ENCODE data around the gene ARAP3. TPM values are rescaled to one million over a fixed set of nuclear protein-coding genes. Genes with fewer than 3 reads are reported as not detected.
A peak's percentile ranks its signal among the peaks of the same experiment; 100 is the strongest.

ARAP3 gene
- total and polyA plus RNA-seq, 8 donors: 1.2 to 11.9 (median 2.3) TPM

- intact Hi-C loops (cut with DNase I): no loop called here
- Histone ChIP-seq H3K9me3 (no peaks in the 10 kb centered on the region), H3K4me1 (peaks cover 8 to 17% (median 9%) of the 10 kb centered on the region in 3 donors), H3K36me3 (no peaks in the 10 kb centered on the region), H3K27ac (no peak overlapping the region), H3K27me3 (no peaks in the 10 kb centered on the region), H3K4me3 (peak overlapping the region; percentile 53 to 90 (median 66))
- DNase-seq: peak; percentile 53 to 90 (median 69)
- 9 to 10% methylated on average over 29 to 40 of the region's 40 CpGs for WGBS, 2 donors
- FAIRE-seq: no peak
- peak; percentile 51 to 64 (median 58) for ATAC-seq
- TF ChIP-seq CTCF (IDR thresholded peaks at IDR 0.05): no peak
These were observed 44.1 kb downstream of the ARAP3 start for GRCh38 chr5:141637767-141638419.

- WGBS, 2 donors: 0 to 1% methylated on average over 55 to 63 of the region's 63 CpGs
These were observed 44.8 kb downstream of the ARAP3 start for GRCh38 chr5:141637123-141637766.

DNA sequence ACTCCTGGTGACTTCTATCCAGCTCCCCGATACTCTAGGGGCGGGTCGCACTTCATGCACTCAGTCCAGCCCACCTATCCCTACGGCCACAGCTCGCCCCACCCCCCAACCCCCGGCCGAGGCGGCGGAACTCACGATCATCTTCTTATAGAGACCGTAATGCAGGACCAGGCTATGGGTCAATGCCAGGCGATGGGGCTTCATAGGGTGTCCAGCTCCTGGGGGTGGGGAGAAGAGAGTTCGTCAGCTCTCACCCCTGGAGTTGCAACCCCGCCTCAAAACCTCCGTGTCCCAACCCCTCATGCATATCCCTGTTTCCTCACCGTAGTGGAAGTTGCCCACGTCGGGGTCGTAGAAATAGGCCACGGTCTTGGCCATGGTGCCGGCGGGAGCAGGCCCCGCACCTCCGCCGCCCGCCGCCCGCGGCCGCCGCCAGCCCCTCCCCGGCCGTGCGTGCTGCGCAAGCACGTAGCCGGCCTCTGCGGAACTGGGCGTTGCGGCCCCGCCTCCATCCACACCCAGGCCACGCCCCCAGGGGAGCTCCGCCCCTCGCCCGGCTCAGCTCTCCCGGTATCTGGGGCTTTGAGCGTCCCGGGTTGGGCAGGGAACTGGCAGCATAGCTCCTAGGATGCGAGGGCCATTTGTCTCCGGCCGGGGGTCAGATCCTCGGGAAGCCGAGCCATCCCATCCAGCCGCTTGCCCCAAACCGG lies 45.5 kb downstream of the ARAP3 start, which contains the start of the genes HDAC3 and RELL2:
Gene HDAC3, minus strand, starts transcription at position 437 of the 710 bp plus-strand sequence. Its CDS starts 59 bp downstream, at position 378.
Gene RELL2, plus strand, starts transcription at position 585 of the 710 bp plus-strand sequence. CDS start 1,229 bp downstream, outside the sequence.
- Histone ChIP-seq H3K27ac (peak within 1 kb of the TSS in 3 of 4 donors; percentile 5 to 56 (median 50)), H3K27me3 (no peaks in the 10 kb centered on the region), H3K4me1 (peaks cover 8 to 17% (median 9%) of the 10 kb centered on the region in 3 donors), H3K36me3 (no peaks in the 10 kb centered on the region), H3K9me3 (no peaks in the 10 kb centered on the region), H3K4me3 (peak within 1 kb of the TSS; percentile 53 to 90 (median 66))
- TF ChIP-seq CTCF (IDR thresholded peaks at IDR 0.05): no peak
- peak; percentile 96 to 98 (median 97) for ATAC-seq
- intact Hi-C loops (cut with DNase I): no loop called here
- no peak for FAIRE-seq
- DNase-seq: peak; percentile 91 to 99 (median 96)
- WGBS, 2 donors: 0 to 1% methylated on average over 55 of the region's 55 CpGs

More at GRCh38 chr5:141637123-141637766, 44.8 kb downstream of the ARAP3 start:
- no peaks in the 10 kb centered on the region for H3K36me3 ChIP-seq
- DNase-seq (peak in 3 of 6 donors; percentile 27 to 81 (median 61)), FAIRE-seq (no peak), ATAC-seq (peak; percentile 31 to 50 (median 43))
- no peaks in the 10 kb centered on the region for H3K9me3 ChIP-seq
- H3K27ac ChIP-seq: peak overlapping the region in 1 of 4 donors; percentile 50
- no peak for TF ChIP-seq CTCF (IDR thresholded peaks at IDR 0.05)
- intact Hi-C loops (cut with DNase I): no loop called here
- H3K4me1 ChIP-seq: peaks cover 8 to 17% (median 9%) of the 10 kb centered on the region in 3 donors
- H3K27me3 ChIP-seq: no peaks in the 10 kb centered on the region
- H3K4me3 ChIP-seq: peak overlapping the region; percentile 53 to 90 (median 66)

DNA sequence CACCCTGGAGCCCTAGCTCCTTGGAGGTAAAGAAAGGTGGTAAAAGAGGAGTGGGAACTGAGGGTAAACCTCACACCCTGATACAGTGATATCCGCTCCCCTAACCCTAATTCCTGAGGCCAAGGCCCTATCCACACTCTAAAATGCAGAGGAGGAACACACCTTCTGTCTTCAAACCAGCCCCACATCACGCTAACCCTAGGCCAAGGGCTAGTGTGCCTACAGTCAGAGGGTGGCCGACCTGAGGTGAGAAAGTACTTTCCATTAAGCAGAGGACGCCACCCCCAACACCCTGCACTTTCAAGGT lies 46.0 kb downstream of the ARAP3 start:
- no peaks in the 10 kb centered on the region for H3K9me3 ChIP-seq
- peak overlapping the region; percentile 53 to 90 (median 66) for H3K4me3 ChIP-seq
- peak overlapping the region in 2 of 4 donors; percentile 5 to 56 for H3K27ac ChIP-seq
- H3K4me1 ChIP-seq: peaks cover 8 to 17% (median 9%) of the 10 kb centered on the region in 3 donors
- FAIRE-seq (no peak), DNase-seq (no peak), ATAC-seq (peak in 3 of 4 donors; percentile 2 to 5 (median 3))
- WGBS, 2 donors: 1 to 3% methylated on average over 4 of the region's 4 CpGs
- H3K27me3 ChIP-seq: no peaks in the 10 kb centered on the region
- H3K36me3 ChIP-seq: no peaks in the 10 kb centered on the region
- TF ChIP-seq CTCF (IDR thresholded peaks at IDR 0.05): no peak
- intact Hi-C loops (cut with DNase I): no loop called here
